ENCODE measurements around the gene SSH2.

The SSH2 gene

DNA sequence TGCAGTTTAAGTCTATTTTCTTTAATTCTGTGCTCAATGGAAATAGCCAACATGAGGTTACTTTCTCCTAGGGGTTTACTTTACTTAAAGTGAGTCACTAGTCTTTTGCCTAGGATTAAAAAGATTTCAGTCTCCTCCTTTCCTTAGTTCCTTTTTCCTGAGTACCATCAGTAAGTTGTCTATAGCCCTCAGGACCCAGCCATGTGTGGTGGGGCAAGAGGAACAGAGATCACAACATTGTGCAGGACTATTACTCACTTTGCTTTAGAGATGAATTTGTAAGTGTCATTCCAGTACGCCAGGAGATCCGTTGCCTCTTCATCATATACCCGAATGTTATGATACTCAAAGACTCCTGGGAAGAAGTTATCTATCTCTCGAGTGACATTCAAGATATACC is 279.6 kb downstream of the SSH2 start:
- no peak for DNase-seq

DNA sequence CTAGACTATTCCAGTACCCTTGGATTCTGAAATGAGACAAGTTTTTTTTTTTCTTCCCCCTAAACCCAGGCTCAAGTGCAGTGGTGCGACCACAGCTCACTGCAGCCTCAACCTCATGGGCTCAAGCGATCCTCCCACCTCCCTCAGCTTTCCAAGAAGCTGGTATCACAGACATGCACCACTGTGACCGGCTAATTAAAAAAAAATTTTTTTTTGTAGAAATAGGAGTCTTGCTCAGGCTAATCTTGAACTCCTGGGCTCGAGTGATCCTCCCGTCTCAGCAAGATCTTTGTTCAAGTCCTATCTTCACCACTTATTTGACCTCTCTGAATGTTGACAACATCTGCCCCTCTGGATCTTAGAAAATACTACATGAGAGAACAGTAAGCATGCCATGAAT is 280.7 kb downstream of the SSH2 start:
- DNase-seq, result no peak

DNA sequence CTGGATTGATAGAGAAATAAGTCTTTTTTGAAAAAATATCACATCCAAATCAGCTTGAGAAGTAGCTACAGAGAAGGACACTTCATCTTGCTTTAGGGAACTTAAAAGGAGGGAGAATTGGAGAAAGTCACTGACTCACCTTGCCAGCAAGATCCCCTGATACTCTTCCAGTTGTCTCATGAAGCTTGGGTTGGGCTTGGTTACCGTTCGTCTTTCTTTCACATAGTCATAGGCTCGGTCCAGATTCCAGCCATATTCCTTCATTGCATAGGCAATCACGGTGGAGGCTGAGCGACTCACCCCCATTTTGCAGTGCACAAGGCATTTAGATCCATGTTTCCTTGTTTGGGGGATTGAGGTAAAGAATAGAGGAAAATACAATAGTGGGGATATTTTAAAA is 282.0 kb downstream of the SSH2 start:
- no peak for DNase-seq

DNA sequence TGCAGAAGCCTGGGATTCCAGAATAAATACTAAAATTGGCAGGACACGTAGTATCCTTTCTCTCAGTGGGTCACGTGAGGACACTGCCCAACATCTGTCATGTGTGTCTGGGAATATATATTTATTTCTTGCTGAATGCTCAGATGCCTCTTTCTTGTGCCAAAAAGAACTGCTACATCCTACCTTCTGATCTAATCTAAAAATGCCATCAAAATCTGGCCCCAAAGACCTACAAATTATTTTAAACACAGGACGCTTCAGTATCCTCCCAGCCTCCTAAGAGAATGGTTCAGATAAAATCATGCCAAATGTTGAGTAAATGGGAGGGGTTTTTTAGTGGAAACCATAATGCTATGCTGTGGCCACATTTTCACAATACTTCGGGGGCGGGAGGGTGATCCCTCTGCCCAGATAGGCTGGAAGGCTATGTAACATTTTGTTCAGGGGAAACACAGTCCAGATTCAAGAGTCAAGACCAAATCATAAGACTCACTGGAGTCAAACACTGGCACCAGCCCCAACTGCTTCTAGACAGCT is 284.4 kb downstream of the SSH2 start:
- no peak for DNase-seq

- DNase-seq, result no peak
Measured at GRCh38 chr17:29643817-29644160, 286.2 kb downstream of the SSH2 start.

GRCh38 chr17:29642171-29642611 is 287.8 kb downstream of the SSH2 start:
- no peak for DNase-seq

GRCh38 chr17:29640981-29641642 is 288.9 kb downstream of the SSH2 start:
- DNase-seq, result no peak

- no peak for DNase-seq
Measured at GRCh38 chr17:29640413-29640812, 289.6 kb downstream of the SSH2 start.

GRCh38 chr17:29633886-29634285 is 296.1 kb downstream of the SSH2 start:
- DNase-seq, result no peak

- no peak for DNase-seq
Measured at GRCh38 chr17:29630630-29631193, 299.3 kb downstream of the SSH2 start.

- DNase-seq, result no peak
Measured at GRCh38 chr17:29629839-29630238, 300.2 kb downstream of the SSH2 start.

DNA sequence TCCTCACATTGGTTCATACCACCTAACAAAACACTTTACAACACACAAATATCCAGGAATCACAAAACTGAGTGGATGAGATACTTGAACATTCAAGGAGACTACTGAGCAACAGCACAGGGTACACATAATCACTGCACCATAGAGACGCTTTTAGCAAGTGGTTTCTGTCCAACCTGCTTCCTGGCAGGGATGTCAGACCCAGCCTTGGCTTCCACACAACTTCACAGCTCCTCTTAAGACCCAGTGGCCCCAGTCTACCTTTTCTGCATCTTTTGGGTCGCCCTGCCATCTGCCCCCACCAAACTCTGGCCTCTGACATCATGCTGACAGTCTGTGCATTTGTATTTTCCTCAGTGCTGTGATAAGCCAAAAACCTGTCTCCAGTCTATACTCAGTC is 301.4 kb downstream of the SSH2 start:
- no peak for DNase-seq

GRCh38 chr17:29627951-29628350 is 302.1 kb downstream of the SSH2 start:
- DNase-seq, result no peak

GRCh38 chr17:29625037-29625750 is 304.8 kb downstream of the SSH2 start:
- DNase-seq, result no peak

GRCh38 chr17:29624586-29624985 is 305.4 kb downstream of the SSH2 start:
- DNase-seq, result no peak

DNA sequence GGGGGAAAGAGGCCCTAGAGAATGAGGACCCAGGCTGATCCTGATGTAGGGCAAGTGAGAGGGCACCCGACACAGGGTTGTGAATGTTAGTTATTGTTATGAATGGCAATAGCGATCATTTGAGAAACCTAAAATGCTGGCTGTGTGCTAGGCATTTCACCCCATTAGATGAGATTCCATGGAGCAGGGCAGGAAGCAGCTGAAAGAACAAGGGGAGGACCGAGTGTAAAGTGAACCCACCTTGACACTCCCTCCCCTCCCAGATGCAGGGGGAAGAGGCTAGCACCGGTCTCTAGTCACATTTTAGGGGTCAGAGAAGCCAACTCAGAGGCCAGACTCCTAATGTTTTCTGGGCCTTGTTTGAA is 306.8 kb downstream of the SSH2 start:
- DNase-seq, result no peak

GRCh38 chr17:29622337-29623282 is 307.4 kb downstream of the SSH2 start, which contains the start of gene CORO6:
Gene CORO6 (minus strand): TSS chr17:29622912. CDS start chr17:29621421, 1,491 bp downstream.
- peak; percentile 82 for DNase-seq

DNA sequence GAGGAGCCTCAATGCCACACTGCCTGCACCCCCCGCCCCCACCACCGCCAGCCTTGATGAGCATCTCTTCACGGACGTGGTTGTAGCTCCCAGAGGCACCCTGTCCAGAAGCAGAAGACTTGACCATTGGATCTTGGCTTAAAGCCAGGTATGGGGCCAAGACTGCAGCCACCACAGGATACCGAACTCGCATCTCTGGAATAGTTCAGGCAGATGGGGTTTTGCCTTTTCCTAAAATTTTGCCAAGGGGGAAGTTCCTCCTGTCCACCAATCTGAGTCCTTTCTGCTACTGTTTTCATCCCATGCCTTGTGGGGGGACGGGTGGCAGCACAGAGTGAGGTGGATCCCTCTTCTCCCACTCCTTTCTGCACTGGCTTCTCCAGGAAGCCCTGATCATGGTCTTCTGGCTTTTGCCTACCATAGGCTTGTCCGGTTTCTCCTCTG is 308.3 kb downstream of the SSH2 start:
- no peak for DNase-seq

GRCh38 chr17:29620779-29621500 is 309.1 kb downstream of the SSH2 start:
- no peak for DNase-seq

DNA sequence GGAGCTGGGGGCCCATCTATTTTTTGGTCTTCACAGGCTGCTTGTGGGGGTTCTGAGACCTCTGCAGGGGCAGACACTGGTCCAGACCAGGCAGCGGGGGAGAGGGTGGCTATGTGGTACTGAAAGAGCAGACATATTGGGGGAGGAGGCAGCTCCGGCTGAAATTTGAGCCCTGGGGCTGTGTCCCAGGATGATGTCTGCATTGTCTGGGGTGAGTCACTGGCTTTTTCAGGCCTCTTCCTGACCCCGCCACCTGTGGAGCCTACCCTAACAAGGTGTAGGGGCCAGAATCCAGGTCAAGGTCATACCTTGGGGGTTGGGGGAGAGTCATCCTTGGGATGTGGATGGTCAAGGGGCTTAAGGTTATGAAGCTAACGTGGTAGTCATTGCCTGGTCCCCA is 309.8 kb downstream of the SSH2 start:
- DNase-seq, result no peak

GRCh38 chr17:29619251-29619650 is 310.8 kb downstream of the SSH2 start:
- DNase-seq, result peak; percentile 8
